Activated CD4-positive, CD25-positive, alpha-beta regulatory T cell treated with anti-CD3 and anti-CD28 coated beads, Interleukin-2, amount 50 U/mL, for 24 hours (primary cell): ENCODE measurements around the gene SLC30A10.
"Not testable (repeated sequence)": the region's sequence is repeated elsewhere in the genome, so short reads cannot be mapped to it uniquely, and the experiment has no call there.

Experiments used
- ATAC-seq, 2 donors: fragments of 150-1000 bp; cut with Tn5 transposase; one replicate each; pipeline ENCODE4 v1.10.0; 2021; ENCODE audit warnings: mild to moderate bottlenecking in 1 of 2, moderate library complexity in 1 of 2

Gene SLC30A10

DNA sequence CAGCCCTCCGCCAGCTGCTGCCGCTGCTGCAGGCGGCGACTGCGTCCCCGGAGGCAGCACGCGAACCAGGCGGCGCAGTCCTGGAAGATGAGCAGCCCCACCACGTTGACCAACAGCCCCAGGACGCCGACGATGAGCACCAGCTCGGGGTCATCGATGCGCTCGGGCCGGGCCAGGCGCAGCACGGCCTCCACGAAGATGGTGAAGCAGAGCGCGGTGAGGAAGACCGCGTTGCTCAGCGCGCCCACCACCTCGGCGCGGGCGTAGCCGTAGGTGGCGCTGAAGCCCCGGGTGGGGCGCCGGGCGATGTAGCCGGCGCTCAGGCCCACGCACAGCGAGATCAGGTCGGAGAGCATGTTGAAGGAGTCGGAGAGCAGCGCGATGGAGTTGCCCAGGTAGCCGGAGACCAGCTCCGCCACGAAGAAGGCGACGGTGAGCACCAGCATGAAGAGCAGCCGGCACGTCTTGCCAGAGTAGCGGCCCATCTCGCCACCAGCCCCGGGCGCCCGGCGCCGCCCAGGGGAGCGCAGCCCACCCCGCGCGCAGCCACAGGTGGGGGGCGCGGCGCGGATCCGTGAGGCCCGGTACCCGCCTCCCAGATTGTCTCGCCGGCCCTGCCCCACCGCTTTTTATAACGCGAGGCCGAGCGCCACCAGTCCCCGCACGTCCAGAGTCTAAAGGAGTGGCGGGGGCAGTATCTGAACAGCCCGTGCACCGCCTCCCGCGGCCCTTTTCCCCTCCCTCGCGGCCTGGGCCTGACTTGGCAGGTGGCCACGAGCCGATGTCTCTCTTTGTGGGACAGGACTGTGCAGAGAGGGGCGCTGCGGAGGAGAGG is at the start of gene SLC30A10:
Gene SLC30A10 (minus strand): TSS at position 602 of the 835 bp plus-strand sequence. CDS start 117 bp downstream, at position 485.
- no peak for ATAC-seq

DNA sequence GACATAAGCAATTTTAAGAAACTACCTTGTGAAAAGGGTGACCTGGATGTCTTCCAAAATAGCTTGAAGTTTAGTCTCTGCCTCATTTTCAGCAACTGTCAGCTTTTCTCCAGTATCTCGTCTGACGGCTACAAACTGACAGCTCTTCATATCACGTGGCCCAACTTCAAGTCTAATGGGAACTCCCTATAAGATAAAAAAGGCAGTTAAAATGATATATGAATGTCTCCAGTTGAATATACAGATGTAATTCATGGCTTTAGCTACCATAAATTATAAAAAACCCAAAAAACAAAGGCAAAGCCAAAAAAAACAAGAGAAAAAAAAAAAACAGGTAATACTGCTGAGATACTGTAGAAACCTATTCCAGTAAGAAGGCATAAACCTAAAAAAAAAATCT is 44.9 kb upstream of the SLC30A10 start:
- no peak for ATAC-seq

- ATAC-seq: no peak
These were observed 39.0 kb upstream of the SLC30A10 start for GRCh38 chr1:219967361-219967760.

DNA sequence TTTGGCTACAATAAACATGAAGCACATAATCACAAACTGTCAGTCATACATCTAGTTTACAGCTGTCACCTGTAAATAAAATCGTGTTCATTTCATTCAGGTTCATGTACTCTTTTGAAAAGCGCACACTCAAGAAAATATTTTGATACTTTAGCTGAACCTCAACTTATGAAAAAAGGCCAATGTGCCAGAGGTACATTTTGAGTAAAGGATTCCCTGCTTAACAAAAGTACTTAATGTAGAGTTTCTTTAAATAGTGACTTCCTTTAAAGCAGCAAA is 37.7 kb upstream of the SLC30A10 start:
- ATAC-seq: no peak

- ATAC-seq: no peak
These were observed 37.1 kb upstream of the SLC30A10 start for GRCh38 chr1:219965285-219966070.

GRCh38 chr1:219963432-219963831 is 35.1 kb upstream of the SLC30A10 start:
- ATAC-seq: no peak

DNA sequence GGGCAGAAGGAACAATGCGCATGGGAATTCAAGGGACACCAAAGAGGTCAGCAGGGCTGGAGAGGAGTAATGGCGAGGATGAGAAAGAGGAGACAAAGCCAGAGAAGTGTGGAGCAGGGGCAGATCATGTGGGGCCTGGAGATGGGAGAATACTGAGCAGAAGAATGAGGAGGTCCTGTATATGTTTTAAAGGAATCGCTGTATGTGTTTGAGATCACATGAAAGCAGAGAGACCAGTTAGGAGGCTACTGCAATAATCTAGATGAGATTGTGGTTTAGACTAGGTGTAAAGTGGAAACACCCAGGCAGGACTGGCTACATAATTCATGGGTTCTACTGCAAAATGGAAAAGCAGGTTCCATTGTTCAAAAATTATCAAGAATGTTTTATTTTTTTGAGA is 33.3 kb upstream of the SLC30A10 start:
- no peak for ATAC-seq

DNA sequence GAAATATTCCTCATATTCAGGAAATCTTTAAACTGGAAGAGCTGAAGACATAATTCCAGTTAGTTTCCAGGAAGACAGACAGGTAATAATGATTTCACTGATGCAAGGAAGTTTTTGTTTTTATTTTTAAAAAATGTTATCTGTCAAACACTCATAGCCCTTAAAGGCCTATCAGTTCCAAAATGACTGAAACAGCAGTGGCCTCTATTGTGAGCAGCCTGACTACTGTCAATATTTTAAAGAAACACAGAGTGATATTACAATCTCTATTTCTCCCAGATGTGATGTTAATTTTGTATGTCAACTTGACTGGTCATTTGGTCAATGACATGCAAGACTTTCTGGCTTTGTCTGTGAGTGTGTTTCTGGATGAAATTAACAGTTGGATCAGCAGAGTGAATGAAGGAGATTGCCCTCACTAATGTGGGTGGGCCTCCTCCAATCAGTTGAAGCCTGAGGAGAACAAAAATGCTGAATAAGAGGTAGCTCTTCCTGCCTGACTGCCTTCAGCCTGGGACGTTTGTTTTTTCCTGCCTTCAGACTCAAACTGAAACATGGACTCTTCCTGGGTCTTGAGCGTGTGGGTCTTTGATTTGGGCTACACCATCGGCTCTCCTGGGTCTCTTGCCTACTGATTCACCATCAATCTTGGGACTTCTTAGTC is 31.3 kb upstream of the SLC30A10 start:
- ATAC-seq: no peak

- ATAC-seq: no peak
These were observed 30.6 kb upstream of the SLC30A10 start for GRCh38 chr1:219958875-219959417.

DNA sequence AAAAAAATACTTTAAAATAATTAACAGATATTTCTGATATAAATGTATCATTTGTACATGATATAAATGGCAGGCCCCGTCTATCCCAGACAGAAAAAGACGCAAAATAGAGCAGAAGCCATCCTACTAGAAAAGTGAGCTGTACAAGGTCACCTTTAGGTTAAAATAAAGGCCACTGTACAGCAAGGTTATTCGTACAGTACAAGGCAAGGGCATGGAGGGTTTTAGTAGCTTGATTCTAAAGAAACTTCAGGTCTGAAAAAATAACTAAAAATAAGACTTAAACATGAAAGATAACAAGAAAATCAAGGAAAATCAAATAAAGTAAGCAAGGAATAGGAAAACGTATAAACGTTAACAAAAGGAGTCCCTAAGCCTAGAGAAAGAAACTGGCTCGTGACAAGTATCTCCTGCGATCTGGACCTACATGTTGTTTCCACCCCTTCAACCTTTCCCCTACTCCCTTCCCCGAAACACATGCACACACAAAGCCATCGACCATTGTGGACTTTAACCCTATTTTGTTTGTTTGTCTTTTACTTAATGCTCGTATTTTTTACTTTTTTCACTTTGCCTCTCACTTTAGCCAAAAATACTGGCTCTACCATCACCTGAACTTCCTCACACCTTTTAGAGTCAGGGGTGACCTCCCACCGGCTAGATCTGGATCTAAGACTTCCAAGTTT is 26.5 kb upstream of the SLC30A10 start:
- no peak for ATAC-seq

GRCh38 chr1:219954052-219954451 is 25.7 kb upstream of the SLC30A10 start:
- no peak for ATAC-seq

DNA sequence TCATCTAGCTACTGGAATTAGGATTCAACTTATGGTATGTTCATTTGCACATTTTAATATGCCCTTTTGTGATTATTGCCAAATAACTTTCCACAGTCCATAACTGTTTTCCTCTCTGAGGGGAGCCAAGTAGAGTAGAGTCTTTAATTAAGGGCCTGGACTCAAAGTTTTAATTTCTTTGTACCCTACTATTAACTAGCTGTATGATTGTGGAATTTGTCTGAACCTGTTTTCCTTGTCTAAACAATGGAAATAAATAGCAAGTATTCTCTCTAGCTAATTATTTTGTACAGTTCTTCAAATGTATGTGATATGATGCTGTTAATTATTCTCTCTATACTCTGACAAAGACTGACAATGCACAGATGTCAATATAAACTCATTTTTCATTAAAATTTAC is 24.0 kb upstream of the SLC30A10 start:
- no peak for ATAC-seq

DNA sequence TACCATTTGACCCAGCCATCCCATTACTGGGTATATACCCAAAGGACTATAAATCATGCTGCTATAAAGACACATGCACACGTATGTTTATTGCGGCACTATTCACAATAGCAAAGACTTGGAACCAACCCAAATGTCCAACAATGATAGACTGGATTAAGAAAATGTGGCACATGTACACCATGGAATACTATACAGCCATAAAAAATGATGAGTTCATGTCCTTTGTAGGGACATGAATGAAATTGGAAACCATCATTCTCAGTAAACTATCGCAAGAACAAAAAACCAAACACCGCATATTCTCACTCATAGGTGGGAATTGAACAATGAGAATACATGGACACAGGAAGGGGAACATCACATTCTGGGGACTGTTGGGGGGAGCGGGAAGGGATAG is 20.9 kb upstream of the SLC30A10 start:
- ATAC-seq: not testable (repeated sequence)

- not testable (repeated sequence) for ATAC-seq
These were observed 20.4 kb upstream of the SLC30A10 start for GRCh38 chr1:219948766-219949165.

- no peak for ATAC-seq
These were observed 17.4 kb upstream of the SLC30A10 start for GRCh38 chr1:219945795-219946194.

GRCh38 chr1:219941179-219942118 is 13.1 kb upstream of the SLC30A10 start:
- ATAC-seq: no peak

GRCh38 chr1:219940707-219941106 is 12.3 kb upstream of the SLC30A10 start:
- no peak for ATAC-seq

DNA sequence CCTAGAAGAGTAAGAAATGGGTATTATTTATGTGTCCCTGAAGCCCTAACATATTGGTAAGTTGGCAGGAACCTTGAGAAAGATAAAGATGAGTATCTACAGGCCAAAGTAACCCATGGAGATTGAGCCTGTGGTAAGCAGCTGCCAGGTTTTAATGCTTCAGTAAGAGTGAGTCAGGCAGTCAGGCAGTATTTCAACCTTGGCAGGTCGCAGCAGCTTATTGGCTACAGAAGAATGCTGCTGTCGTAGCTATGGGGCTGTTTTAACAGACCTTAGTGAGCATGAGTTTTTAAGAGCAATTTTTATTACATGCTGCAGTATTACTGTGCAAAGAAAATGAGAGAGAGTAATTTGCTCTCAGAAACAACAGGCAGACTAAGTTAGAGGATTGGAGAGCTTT is 10.3 kb upstream of the SLC30A10 start:
- ATAC-seq: no peak

GRCh38 chr1:219933763-219934162 is 5.4 kb upstream of the SLC30A10 start:
- not testable (repeated sequence) for ATAC-seq

- no peak for ATAC-seq
These were observed 2.7 kb upstream of the SLC30A10 start for GRCh38 chr1:219931033-219931432.

DNA sequence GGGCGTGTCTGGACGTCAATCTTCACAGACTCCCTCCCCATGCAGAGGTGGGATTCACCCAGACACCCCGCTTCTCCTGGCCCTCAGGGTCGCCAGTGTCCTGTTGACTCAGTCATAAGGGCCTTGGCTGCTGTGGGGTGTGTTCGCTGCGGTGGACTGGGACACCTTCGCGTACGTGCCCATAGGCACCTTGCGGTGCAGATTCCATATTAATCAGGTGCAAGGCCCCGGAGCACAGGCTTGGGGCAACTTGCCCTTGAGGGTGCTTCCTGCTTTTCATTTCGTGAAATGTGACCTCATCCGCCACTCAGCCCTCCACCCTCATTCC is 398 bp upstream of the SLC30A10 start:
- ATAC-seq: no peak
